Natural killer cell (primary cell): ENCODE data around the gene ERC1. TPM values are rescaled to one million over a fixed set of nuclear protein-coding genes. Genes with fewer than 3 reads are reported as not detected.

ENCODE experiments used
- ATAC-seq, 3 donors: fragments of 150-1000 bp in 2 of 3; fragments of 200-7000 bp in 1 of 3; cut with Tn5 transposase; 1 replicate in 1 of 3; 2 replicates in 2 of 3; pipeline ENCODE4 v1.10.0; 2021; ENCODE audit warnings: mild to moderate bottlenecking in 2 of 3, moderate library complexity in 2 of 3
- DNase-seq, 2 donors: peaks; one replicate each; pipeline versions ENCODE4 v3.0.0 to v3.0.0-alpha.2; 2013 to 2021; ENCODE audit warnings: mixed read lengths in 1 of 2
- H3K27ac ChIP-seq: one replicate; pipeline ENCODE4 v1.5.1; 2013; ENCODE audit warnings: mild to moderate bottlenecking, low read length
- H3K27me3 ChIP-seq: one replicate; pipeline ENCODE4 v1.6.1; 2013; ENCODE audit warnings: low read length; ENCODE audit not compliant: control insufficient read depth, insufficient read depth
- H3K36me3 ChIP-seq: one replicate; pipeline ENCODE4 v1.6.1; 2013; ENCODE audit warnings: low read length; ENCODE audit not compliant: control insufficient read depth, insufficient read depth
- H3K4me1 ChIP-seq: one replicate; pipeline ENCODE4 v1.6.1; 2013; ENCODE audit warnings: low read length; ENCODE audit not compliant: control insufficient read depth, insufficient read depth
- H3K4me3 ChIP-seq: one replicate; pipeline ENCODE4 v1.5.1; 2013; ENCODE audit warnings: low read length
- H3K9me3 ChIP-seq: one replicate; pipeline ENCODE4 v1.6.1; 2013; ENCODE audit warnings: low read length; ENCODE audit not compliant: control insufficient read depth, insufficient read depth
- H3K27ac Mint-ChIP-seq, 2 donors: one replicate each; pipeline ENCODE4 v1.8.0; 2022; ENCODE audit warnings: mild to moderate bottlenecking in 2 of 2, mixed read lengths in 2 of 2, moderate library complexity in 1 of 2
- H3K27me3 Mint-ChIP-seq, 2 donors: one replicate each; pipeline ENCODE4 v1.8.0; 2022; ENCODE audit warnings: low read depth in 2 of 2, mixed read lengths in 2 of 2
- H3K36me3 Mint-ChIP-seq: one replicate; pipeline ENCODE4 v1.8.0; 2022; ENCODE audit warnings: mixed read lengths
- H3K4me1 Mint-ChIP-seq, 2 donors: one replicate each; pipeline ENCODE4 v1.8.0; 2022; ENCODE audit warnings: mixed read lengths in 2 of 2
- H3K4me3 Mint-ChIP-seq: one replicate; pipeline ENCODE4 v1.8.0; 2022; ENCODE audit warnings: mild to moderate bottlenecking, moderate library complexity, mixed read lengths
- H3K9me3 Mint-ChIP-seq, 2 donors: one replicate each; pipeline ENCODE4 v1.8.0; 2022; ENCODE audit warnings: mixed read lengths in 2 of 2
- CTCF ChIP-seq: fragments of 200-600 bp; IDR thresholded peaks from one replicate; pipeline ENCODE4 v1.8.0; 2022; ENCODE audit warnings: antibody characterized with exemption
- WGBS: methylation state at CpG from one replicate; pipeline ENCODE4 v1.1.7; 2013; ENCODE audit warnings: missing lambda C conversion rate; ENCODE audit not compliant: insufficient coverage; 5-methylcytosine and 5-hydroxymethylcytosine counted together
- intact Hi-C: fragments of 100-400 bp; cut with micrococcal nuclease; formaldehyde crosslinking; loops from one replicate; pipeline ENCODE4 v1.14.2; 2022
- total RNA-seq, 4 donors: library from RNA; stranded (reverse); fragments of 120-200 nt in 1 of 4; gene quantifications; one replicate each; pipeline versions ENCODE4 v1.2.3 to v1.2.4, GENCODE V29; 2013 to 2022

ERC1 gene
- total RNA-seq, 3 donors from 2014 or later (not counting 1 experiment from before 2014, with no cell fraction given) = 43.5 to 54.0 (median 44.9) TPM

- no peaks in the 10 kb centered on the region for H3K27me3 Mint-ChIP-seq
- no peak for TF ChIP-seq CTCF
- H3K4me3 ChIP-seq = no peak overlapping the region
- H3K27ac Mint-ChIP-seq = no peak overlapping the region
- H3K27ac ChIP-seq = no peak overlapping the region
- no peaks in the 10 kb centered on the region for H3K36me3 Mint-ChIP-seq
- no peak overlapping the region for H3K4me3 Mint-ChIP-seq
- intact Hi-C loops = no loop called here
- DNase-seq = no peak
- H3K9me3 Mint-ChIP-seq = no peaks in the 10 kb centered on the region
- no peaks in the 10 kb centered on the region for H3K27me3 ChIP-seq
- no peaks in the 10 kb centered on the region for H3K36me3 ChIP-seq
- no peak for ATAC-seq
- no peaks in the 10 kb centered on the region for H3K9me3 ChIP-seq
- no peaks in the 10 kb centered on the region for H3K4me1 ChIP-seq
- H3K4me1 Mint-ChIP-seq = peaks cover 7 to 10% of the 10 kb centered on the region in 2 donors
Observed at GRCh38 chr12:1044199-1044598, 53.2 kb downstream of the ERC1 start.

GRCh38 chr12:1044696-1045095, 53.7 kb downstream of the ERC1 start:
- intact Hi-C loops = no loop called here

GRCh38 chr12:1046727-1047126, 55.7 kb downstream of the ERC1 start:
- no peaks in the 10 kb centered on the region for H3K4me1 ChIP-seq
- H3K9me3 Mint-ChIP-seq = no peaks in the 10 kb centered on the region
- no peaks in the 10 kb centered on the region for H3K27me3 ChIP-seq
- no peak for ATAC-seq
- H3K4me3 Mint-ChIP-seq = no peak overlapping the region
- no peak overlapping the region for H3K27ac ChIP-seq
- H3K4me1 Mint-ChIP-seq = peaks cover 12% of the 10 kb centered on the region in 2 donors
- H3K4me3 ChIP-seq = no peak overlapping the region
- no peaks in the 10 kb centered on the region for H3K9me3 ChIP-seq
- intact Hi-C loops = no loop called here
- H3K36me3 Mint-ChIP-seq = no peaks in the 10 kb centered on the region
- H3K36me3 ChIP-seq = no peaks in the 10 kb centered on the region
- no peak for DNase-seq
- no peak for TF ChIP-seq CTCF
- H3K27me3 Mint-ChIP-seq = no peaks in the 10 kb centered on the region
- no peak overlapping the region for H3K27ac Mint-ChIP-seq
- 97% methylated on average over 3 of the region's 3 CpGs for WGBS

More at GRCh38 chr12:1044696-1045095, 53.7 kb downstream of the ERC1 start:
- Histone ChIP-seq H3K4me3 (no peak overlapping the region), H3K36me3 (no peaks in the 10 kb centered on the region), H3K4me1 (no peaks in the 10 kb centered on the region), H3K27me3 (no peaks in the 10 kb centered on the region), H3K9me3 (no peaks in the 10 kb centered on the region), H3K27ac (no peak overlapping the region)
- no CpG with 5 or more reads among the region's 1 CpG for WGBS
- DNase-seq = no peak
- Mint-ChIP-seq H3K4me1 (peaks cover 7 to 12% of the 10 kb centered on the region in 2 donors), H3K9me3 (no peaks in the 10 kb centered on the region), H3K36me3 (no peaks in the 10 kb centered on the region), H3K4me3 (no peak overlapping the region), H3K27ac (no peak overlapping the region), H3K27me3 (no peaks in the 10 kb centered on the region)
- no peak for ATAC-seq
- TF ChIP-seq CTCF = no peak

- Mint-ChIP-seq H3K27ac (no peak overlapping the region), H3K9me3 (no peaks in the 10 kb centered on the region), H3K27me3 (no peaks in the 10 kb centered on the region), H3K4me1 (peaks cover 12% of the 10 kb centered on the region in 2 donors), H3K4me3 (no peak overlapping the region), H3K36me3 (no peaks in the 10 kb centered on the region)
- ATAC-seq (no peak), DNase-seq (no peak)
- Histone ChIP-seq H3K27me3 (no peaks in the 10 kb centered on the region), H3K9me3 (no peaks in the 10 kb centered on the region), H3K27ac (no peak overlapping the region), H3K4me1 (no peaks in the 10 kb centered on the region), H3K36me3 (no peaks in the 10 kb centered on the region), H3K4me3 (no peak overlapping the region)
- intact Hi-C loops = no loop called here
- 71% methylated on average over 7 of the region's 8 CpGs for WGBS
- no peak for TF ChIP-seq CTCF
Observed at GRCh38 chr12:1047898-1048660, 57.1 kb downstream of the ERC1 start.
